ENCODE measurements around the gene RAB44.

The RAB44 gene

GRCh38 chr6:36742146-36742545 is 44.5 kb downstream of the RAB44 start:
- Histone ChIP-seq H3K4me3 (no peak overlapping the region), H3K9me3 (ENCODE audit: low read depth, low read length) (no peaks in the 10 kb centered on the region), H3K36me3 (ENCODE audit: insufficient read depth, low read length) (no peaks in the 10 kb centered on the region), H3K9ac (ENCODE audit: insufficient read length) (no peak overlapping the region), H3K27ac (no peak overlapping the region)
- DNase-seq (ENCODE audit: low read depth, low spot score), result no peak
- TF ChIP-seq EZH2 (IDR thresholded peaks at IDR 0.05) (no peak), FOXP2 (optimal IDR thresholded peaks at IDR 0.05; ENCODE audit: control extremely low read depth, extremely low read length, insufficient read depth) (no peak), POLR2AphosphoS5 (IDR thresholded peaks at IDR 0.05; ENCODE audit: borderline replicate concordance, low read depth, low read length) (no peak)

DNA sequence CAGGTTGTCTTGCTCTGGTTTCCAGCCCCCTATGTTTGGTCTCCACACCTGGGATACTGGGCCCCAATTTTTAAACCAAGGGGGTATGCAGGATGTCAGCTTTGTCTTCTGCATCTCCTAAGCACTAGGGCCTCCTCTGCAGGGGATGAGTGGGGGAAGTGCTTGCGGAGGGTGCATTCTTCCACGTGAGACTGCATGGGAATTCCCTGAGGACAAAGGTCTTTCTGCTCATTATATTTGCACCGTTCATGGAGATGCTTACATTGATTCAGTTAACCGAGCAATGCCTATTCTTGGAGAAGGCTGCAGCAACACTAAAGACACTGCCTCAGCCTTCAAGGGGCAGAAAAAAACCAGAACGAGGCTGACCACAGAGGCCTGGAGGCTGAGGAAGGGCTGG is 45.4 kb downstream of the RAB44 start:
- no peak for TF ChIP-seq POLR2AphosphoS5 (IDR thresholded peaks at IDR 0.05; ENCODE audit: borderline replicate concordance, low read depth, low read length)
- no peak for TF ChIP-seq FOXP2 (optimal IDR thresholded peaks at IDR 0.05; ENCODE audit: control extremely low read depth, extremely low read length, insufficient read depth)
- TF ChIP-seq EZH2 (IDR thresholded peaks at IDR 0.05), result no peak
- no peak for DNase-seq (ENCODE audit: low read depth, low spot score)

DNA sequence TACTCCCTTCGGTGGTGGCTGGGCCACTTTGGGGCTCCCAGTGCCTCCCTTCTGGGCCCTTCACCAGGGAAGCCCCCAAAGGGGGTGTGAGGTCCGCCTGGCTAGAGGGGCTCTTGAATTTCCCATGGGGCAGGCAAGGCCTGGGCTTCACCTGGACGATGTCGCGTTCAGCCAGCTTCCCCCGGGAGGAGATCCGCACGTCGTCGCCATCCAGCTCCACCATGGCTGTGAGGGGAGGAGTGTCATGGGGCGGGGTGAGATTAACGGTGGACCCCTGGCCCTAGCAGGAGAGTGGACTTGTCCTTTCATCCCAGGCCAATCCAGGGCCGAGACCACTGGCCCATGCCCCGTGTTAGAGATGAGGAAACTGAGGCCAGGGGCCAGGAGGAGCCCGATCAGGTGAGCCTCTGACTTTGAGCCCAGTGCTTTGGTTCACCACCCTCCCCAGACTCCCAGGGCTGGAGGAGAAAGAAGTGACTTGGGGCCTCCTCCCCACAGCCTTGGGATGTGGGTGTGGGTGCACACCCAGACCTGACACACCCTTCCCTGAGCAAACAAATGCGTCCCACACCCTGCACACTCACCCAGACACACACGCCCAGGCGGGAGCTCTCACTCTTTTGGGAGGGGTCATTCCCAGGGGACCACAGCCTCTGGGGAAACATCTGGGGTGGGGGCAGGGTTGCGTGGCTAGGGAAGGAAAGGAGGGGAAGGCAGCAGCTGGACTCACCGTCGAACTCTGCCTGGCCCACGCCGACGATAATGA is 46.1 kb downstream of the RAB44 start:
- H3K9ac ChIP-seq (ENCODE audit: insufficient read length), result no peak overlapping the region

More for the DNA sequence above, 45.4 kb downstream of the RAB44 start:
- Histone ChIP-seq H3K9me3 (ENCODE audit: low read depth, low read length) (no peaks in the 10 kb centered on the region), H3K36me3 (ENCODE audit: insufficient read depth, low read length) (no peaks in the 10 kb centered on the region), H3K27ac (no peak overlapping the region), H3K9ac (ENCODE audit: insufficient read length) (no peak overlapping the region), H3K4me3 (no peak overlapping the region)

DNA sequence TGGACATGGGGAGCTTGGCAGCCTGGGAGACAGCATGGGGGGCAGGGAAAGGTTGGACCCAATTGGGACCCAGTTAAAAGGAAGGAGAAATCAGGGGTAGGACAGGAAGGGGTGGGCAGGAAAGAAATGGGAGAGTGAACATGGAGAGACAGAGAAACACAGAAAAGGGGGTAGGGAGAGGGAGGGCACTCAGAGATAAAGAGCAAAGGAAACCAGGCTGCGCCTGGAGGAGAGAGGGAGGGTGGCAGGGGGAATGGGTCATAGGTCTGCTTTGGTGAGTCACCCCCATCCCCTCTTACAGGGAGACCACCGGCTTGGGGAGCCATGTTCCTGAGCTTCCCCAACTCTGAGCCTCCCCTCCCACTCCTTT is 46.7 kb downstream of the RAB44 start:
- DNase-seq (ENCODE audit: low read depth, low spot score), result no peak
- H3K27ac ChIP-seq, result no peak overlapping the region
- H3K36me3 ChIP-seq (ENCODE audit: insufficient read depth, low read length), result no peaks in the 10 kb centered on the region
- H3K4me3 ChIP-seq, result no peak overlapping the region
- no peak overlapping the region for H3K9ac ChIP-seq (ENCODE audit: insufficient read length)
- TF ChIP-seq FOXP2 (optimal IDR thresholded peaks at IDR 0.05; ENCODE audit: control extremely low read depth, extremely low read length, insufficient read depth) (no peak), POLR2AphosphoS5 (IDR thresholded peaks at IDR 0.05; ENCODE audit: borderline replicate concordance, low read depth, low read length) (no peak), EZH2 (IDR thresholded peaks at IDR 0.05) (no peak)
- H3K9me3 ChIP-seq (ENCODE audit: low read depth, low read length), result no peaks in the 10 kb centered on the region; the same call in 1 of the 2 replicates

More for the DNA sequence above, 46.1 kb downstream of the RAB44 start:
- no peak for DNase-seq (ENCODE audit: low read depth, low spot score)
- Histone ChIP-seq H3K4me3 (no peak overlapping the region), H3K27ac (no peak overlapping the region), H3K9me3 (ENCODE audit: low read depth, low read length) (no peaks in the 10 kb centered on the region; the same call in 1 of the 2 replicates), H3K36me3 (ENCODE audit: insufficient read depth, low read length) (no peaks in the 10 kb centered on the region)
- TF ChIP-seq FOXP2 (optimal IDR thresholded peaks at IDR 0.05; ENCODE audit: control extremely low read depth, extremely low read length, insufficient read depth), result no peak
- TF ChIP-seq EZH2 (IDR thresholded peaks at IDR 0.05), result no peak
- TF ChIP-seq POLR2AphosphoS5 (IDR thresholded peaks at IDR 0.05; ENCODE audit: borderline replicate concordance, low read depth, low read length), result no peak

DNA sequence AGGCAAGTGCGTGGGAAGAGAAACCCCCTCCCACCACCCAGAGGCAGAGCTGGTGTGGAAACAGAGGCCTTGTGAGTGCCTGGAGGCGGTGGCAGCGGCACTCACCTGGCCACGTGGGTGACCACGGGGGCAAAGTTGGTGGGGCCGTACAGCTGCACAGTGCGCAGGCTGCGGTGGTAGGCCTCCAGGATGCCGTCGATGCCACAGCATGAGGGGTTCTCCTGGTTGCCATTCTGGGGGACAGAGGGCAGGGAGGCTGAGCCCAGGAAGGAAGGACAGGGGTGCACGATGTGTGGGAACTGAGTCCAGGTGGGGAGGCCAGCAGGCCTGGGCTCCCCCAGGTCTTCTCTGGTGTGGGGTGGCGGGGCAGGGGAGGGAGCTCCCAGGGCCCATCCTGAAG is 47.7 kb downstream of the RAB44 start:
- Histone ChIP-seq H3K4me3 (no peak overlapping the region), H3K9me3 (ENCODE audit: low read depth, low read length) (no peaks in the 10 kb centered on the region; the same call in 1 of the 2 replicates), H3K9ac (ENCODE audit: insufficient read length) (no peak overlapping the region), H3K36me3 (ENCODE audit: insufficient read depth, low read length) (no peaks in the 10 kb centered on the region), H3K27ac (no peak overlapping the region)
- TF ChIP-seq FOXP2 (optimal IDR thresholded peaks at IDR 0.05; ENCODE audit: control extremely low read depth, extremely low read length, insufficient read depth) (no peak), EZH2 (IDR thresholded peaks at IDR 0.05) (no peak), POLR2AphosphoS5 (IDR thresholded peaks at IDR 0.05; ENCODE audit: borderline replicate concordance, low read depth, low read length) (no peak)
- no peak for DNase-seq (ENCODE audit: low read depth, low spot score)

DNA sequence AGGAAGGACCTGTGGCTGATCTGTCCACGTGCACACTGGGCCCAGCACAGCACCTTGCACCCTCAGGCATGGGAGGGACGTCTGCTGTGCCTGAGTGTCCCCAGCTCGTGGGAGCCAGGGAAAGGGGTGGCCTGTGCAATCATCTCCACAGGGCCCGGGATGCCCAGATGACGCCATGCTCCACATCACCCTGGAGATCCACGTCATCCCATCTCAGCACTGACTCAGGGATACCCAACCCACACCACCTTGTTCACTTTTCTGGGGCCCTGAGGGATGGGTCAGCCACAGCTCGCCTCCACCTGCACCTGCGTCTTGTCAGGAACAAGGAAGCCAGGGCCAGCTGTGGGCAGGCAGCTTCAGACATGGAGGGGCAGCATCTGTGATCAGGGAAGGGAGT is 48.2 kb downstream of the RAB44 start:
- no peak for TF ChIP-seq EZH2 (IDR thresholded peaks at IDR 0.05)
- no peak for TF ChIP-seq POLR2AphosphoS5 (IDR thresholded peaks at IDR 0.05; ENCODE audit: borderline replicate concordance, low read depth, low read length)
- TF ChIP-seq FOXP2 (optimal IDR thresholded peaks at IDR 0.05; ENCODE audit: control extremely low read depth, extremely low read length, insufficient read depth), result no peak
- no peak for DNase-seq (ENCODE audit: low read depth, low spot score)
- Histone ChIP-seq H3K27ac (no peak overlapping the region), H3K9ac (ENCODE audit: insufficient read length) (no peak overlapping the region), H3K9me3 (ENCODE audit: low read depth, low read length) (no peaks in the 10 kb centered on the region; the same call in 1 of the 2 replicates), H3K36me3 (ENCODE audit: insufficient read depth, low read length) (no peaks in the 10 kb centered on the region), H3K4me3 (no peak overlapping the region)

DNA sequence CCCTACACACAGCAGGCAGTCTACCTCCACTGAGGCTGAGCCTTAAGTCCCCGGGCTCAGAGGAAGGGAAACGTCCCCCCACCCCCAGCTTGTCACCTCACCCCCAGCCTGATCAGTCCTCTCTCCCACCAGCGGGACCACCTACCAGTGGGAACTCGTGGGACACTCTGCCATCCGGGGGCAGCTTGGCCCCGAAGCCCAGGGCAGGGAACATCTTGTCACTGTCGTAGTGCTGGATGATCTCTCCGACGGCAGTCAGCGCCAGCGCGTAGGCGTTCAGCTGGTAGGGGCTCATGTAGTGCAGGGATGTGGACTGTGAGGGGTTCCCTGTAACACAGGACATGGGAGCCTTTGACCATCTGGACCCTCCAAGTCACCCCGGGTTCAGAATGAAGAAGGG is 48.6 kb downstream of the RAB44 start:
- TF ChIP-seq FOXP2 (optimal IDR thresholded peaks at IDR 0.05; ENCODE audit: control extremely low read depth, extremely low read length, insufficient read depth) (no peak), EZH2 (IDR thresholded peaks at IDR 0.05) (no peak)
- Histone ChIP-seq H3K9me3 (ENCODE audit: low read depth, low read length) (no peaks in the 10 kb centered on the region; the same call in 1 of the 2 replicates), H3K36me3 (ENCODE audit: insufficient read depth, low read length) (no peaks in the 10 kb centered on the region), H3K27ac (no peak overlapping the region), H3K9ac (ENCODE audit: insufficient read length) (no peak overlapping the region), H3K4me3 (no peak overlapping the region)
- DNase-seq (ENCODE audit: low read depth, low spot score), result no peak

GRCh38 chr6:36749829-36750489 is 52.3 kb downstream of the RAB44 start:
- Histone ChIP-seq H3K9ac (ENCODE audit: insufficient read length) (no peak overlapping the region), H3K27ac (no peak overlapping the region), H3K4me3 (no peak overlapping the region), H3K36me3 (ENCODE audit: insufficient read depth, low read length) (no peaks in the 10 kb centered on the region), H3K9me3 (ENCODE audit: low read depth, low read length) (no peaks in the 10 kb centered on the region; the same call in 1 of the 2 replicates)
- no peak for TF ChIP-seq POLR2AphosphoS5 (IDR thresholded peaks at IDR 0.05; ENCODE audit: borderline replicate concordance, low read depth, low read length)
- no peak for TF ChIP-seq EZH2 (IDR thresholded peaks at IDR 0.05)
- DNase-seq (ENCODE audit: low read depth, low spot score), result no peak

Measured in SK-N-MC (cell line).